Activated naive CD8-positive, alpha-beta T cell treated with anti-CD3 and anti-CD28 coated beads for 36 hours (primary cell): ENCODE measurements around the gene SMIM11. TPM values are rescaled to one million over a fixed set of nuclear protein-coding genes. Genes with fewer than 3 reads are reported as not detected.
"Not testable (repeated sequence)": the region's sequence is repeated elsewhere in the genome, so short reads cannot be mapped to it uniquely, and the experiment has no call there.

Source experiments
- DNase-seq: peaks from one replicate; pipeline ENCODE4 v3.0.0; 2021
- H3K27ac Mint-ChIP-seq: one replicate; pipeline ENCODE4 v1.8.0; 2022; ENCODE audit warnings: mild to moderate bottlenecking, moderate library complexity, mixed read lengths
- H3K27me3 Mint-ChIP-seq: one replicate; pipeline ENCODE4 v1.8.0; 2022; ENCODE audit warnings: mild to moderate bottlenecking, mixed read lengths
- H3K36me3 Mint-ChIP-seq: one replicate; pipeline ENCODE4 v1.8.0; 2021; ENCODE audit warnings: mild to moderate bottlenecking, mixed read lengths
- H3K4me1 Mint-ChIP-seq: one replicate; pipeline ENCODE4 v1.8.0; 2021; ENCODE audit warnings: mixed read lengths
- H3K4me3 Mint-ChIP-seq: one replicate; pipeline ENCODE4 v1.8.0; 2022; ENCODE audit warnings: mild to moderate bottlenecking, moderate library complexity, mixed read lengths
- H3K9me3 Mint-ChIP-seq: one replicate; pipeline ENCODE4 v1.8.0; 2022; ENCODE audit warnings: mixed read lengths
- total RNA-seq, 2 experiments: library from RNA; stranded (reverse); gene quantifications; one replicate each; pipeline ENCODE4 v1.2.3, GENCODE V29; 2021

Gene SMIM11, protein sequence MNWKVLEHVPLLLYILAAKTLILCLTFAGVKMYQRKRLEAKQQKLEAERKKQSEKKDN
- total RNA-seq, result 10 to 100 TPM; 24.8 to 38.9 TPM

DNA sequence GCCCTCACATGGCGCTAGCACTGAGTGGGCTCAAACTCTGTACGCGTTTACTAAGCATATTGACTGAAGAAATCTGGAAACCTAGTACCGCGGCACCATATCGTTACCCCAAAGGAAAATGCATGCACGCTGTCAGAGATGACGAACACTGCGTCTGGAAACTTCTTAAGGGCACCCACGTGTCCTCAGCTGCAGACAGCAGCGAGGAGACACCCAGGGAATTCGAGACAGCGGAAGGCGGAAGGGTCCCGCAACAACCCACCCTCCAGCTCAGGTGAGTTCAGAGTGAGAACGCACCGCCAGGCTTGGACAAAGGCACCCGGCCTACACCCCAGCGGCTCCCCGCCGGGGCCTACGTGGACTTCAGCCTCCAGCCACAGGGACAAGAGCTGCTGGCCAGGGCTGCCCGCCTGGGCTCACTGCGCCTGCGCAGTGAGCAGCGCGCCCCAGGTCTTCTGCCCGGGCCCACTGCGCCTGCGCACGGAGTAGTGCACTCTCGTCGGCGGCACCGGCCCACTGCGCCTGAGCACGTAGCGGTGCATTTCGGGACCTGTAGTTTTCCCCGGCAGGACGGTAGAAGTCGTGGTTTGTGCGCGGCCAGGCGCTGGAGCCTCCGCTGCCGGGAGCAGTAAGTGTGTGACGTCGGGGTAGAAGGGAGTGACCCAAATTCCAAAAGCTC, at the start of gene SMIM11:
Gene SMIM11, plus strand, starts transcription at position 568 of the 679 bp plus-strand sequence. CDS start 3,998 bp downstream, outside the sequence.
- H3K4me3 Mint-ChIP-seq, H3K27ac Mint-ChIP-seq, H3K4me1 Mint-ChIP-seq, DNase-seq, H3K27me3 Mint-ChIP-seq, H3K9me3 Mint-ChIP-seq, H3K36me3 Mint-ChIP-seq: not testable (repeated sequence)

DNA sequence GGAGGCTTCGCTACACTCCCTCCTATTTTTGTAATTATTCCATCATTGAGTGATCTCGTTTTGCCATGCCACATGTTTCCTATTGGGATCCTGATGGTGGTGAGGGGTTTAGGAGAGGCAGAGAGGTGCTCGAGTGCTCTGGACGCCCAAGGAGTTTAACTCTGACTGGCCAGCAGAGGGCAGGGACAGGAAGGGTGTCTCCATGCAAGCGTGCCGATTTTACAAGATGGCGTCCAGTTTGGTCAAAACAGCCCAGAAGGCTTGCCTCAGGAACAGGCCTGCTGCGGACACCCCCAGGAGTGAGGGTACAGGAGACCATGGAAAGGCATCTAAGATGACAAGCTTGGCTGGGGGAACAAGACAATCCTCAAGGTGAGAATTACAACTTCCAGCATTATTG, 45.3 kb upstream of the SMIM11 start:
- Mint-ChIP-seq H3K4me3 (no peak overlapping the region), H3K36me3 (no peaks in the 10 kb centered on the region), H3K9me3 (no peaks in the 10 kb centered on the region), H3K4me1 (no peaks in the 10 kb centered on the region), H3K27ac (no peak overlapping the region), H3K27me3 (no peaks in the 10 kb centered on the region)
- DNase-seq, result no peak

DNA sequence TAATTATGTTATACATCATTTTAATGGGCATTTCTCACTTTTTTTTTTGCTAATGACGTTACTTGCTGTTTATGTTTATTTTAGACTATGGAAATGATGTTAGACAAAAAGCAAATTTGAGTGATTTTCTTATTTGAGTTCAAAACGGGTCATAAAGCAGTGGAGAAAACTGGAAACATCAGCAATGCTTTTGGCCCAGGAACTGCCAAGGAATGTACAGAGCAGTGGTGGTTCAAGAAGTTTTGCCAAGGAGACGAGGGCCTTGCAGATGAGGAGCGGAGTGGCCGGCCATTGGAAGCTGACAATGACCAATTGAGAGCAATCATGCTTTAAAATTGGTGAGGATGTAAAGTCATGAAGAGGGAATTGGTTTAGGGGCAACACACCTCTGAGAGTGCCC, 43.6 kb upstream of the SMIM11 start:
- Mint-ChIP-seq H3K36me3 (no peaks in the 10 kb centered on the region), H3K27me3 (no peaks in the 10 kb centered on the region), H3K4me3 (no peak overlapping the region), H3K9me3 (no peaks in the 10 kb centered on the region), H3K27ac (no peak overlapping the region), H3K4me1 (no peaks in the 10 kb centered on the region)
- no peak for DNase-seq

DNA sequence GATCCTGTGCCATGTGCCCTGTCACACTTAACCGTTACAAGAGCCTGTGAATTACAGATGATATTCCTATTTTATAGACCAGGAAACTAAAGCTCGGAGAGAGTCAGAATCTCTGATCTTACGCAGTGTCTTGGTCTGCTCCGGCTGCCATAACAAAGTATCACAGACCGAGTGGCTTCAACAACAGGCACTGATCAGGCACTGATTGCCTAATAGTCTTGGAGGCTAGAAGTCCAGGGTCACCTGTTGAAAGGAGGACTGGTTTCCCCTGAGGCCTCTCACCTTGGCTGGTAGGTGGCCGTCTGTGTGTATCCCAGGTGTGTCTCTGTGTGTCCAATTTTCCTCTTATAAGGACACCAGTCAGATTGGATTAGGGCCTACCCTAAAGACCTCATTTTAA, 43.0 kb upstream of the SMIM11 start:
- Mint-ChIP-seq H3K4me3 (no peak overlapping the region), H3K27ac (no peak overlapping the region), H3K36me3 (no peaks in the 10 kb centered on the region), H3K27me3 (no peaks in the 10 kb centered on the region), H3K9me3 (no peaks in the 10 kb centered on the region), H3K4me1 (no peaks in the 10 kb centered on the region)
- no peak for DNase-seq

DNA sequence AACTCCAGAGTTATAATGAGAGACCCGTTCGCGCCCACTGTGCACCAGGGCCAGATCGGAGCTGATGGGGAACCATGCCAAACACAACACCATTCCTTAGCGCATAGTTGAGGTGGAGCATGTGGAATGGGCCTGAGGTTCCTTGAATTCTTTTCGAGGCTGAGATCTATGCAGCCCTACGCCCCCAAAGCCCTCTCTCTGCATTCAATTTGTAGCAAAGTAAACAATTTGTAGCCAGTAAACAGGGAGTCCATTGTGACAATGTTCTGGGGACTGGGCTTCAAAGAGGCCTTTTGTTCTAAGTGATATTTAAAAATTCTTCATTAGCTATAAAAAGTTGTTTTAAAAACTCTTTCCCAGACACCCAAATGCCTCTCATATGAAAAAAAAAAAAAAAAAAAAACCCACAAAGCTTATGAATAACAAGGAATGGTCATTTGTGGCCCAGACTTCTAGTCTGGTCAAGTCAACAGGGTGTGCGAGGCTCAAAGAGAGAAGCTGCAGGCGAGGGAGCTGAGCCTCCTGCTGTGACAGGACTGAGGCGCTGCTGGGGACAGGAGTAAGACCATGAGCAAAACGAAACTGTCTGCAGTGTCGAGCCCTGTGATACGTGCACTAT, 42.1 kb upstream of the SMIM11 start:
- no peaks in the 10 kb centered on the region for H3K9me3 Mint-ChIP-seq
- no peak overlapping the region for H3K27ac Mint-ChIP-seq
- no peaks in the 10 kb centered on the region for H3K27me3 Mint-ChIP-seq
- no peak overlapping the region for H3K4me3 Mint-ChIP-seq
- DNase-seq, result no peak
- no peaks in the 10 kb centered on the region for H3K36me3 Mint-ChIP-seq
- peaks cover 2% of the 10 kb centered on the region for H3K4me1 Mint-ChIP-seq

DNA sequence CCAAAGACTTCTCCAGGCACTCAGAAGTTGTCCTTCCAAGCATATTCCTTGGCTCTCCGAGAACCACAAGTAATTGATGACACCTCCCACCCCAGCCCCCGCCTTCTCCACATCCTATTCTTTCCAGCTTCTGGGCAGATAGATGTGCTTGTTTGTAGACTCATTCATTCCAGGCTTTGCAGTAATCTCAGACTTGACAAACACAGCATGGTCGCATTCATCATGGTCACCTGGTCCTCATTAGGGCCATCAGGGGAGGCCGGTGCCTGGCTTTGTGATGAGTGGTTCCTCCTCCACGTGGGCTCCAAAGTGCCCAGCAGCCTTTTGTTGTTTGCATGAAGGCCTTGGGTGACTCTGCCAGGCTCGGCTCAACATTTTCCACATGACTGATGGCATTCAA, 40.0 kb upstream of the SMIM11 start:
- DNase-seq, result no peak
- H3K27ac Mint-ChIP-seq, result no peak overlapping the region
- no peaks in the 10 kb centered on the region for H3K9me3 Mint-ChIP-seq
- peaks cover 2% of the 10 kb centered on the region for H3K4me1 Mint-ChIP-seq
- no peaks in the 10 kb centered on the region for H3K27me3 Mint-ChIP-seq
- H3K4me3 Mint-ChIP-seq, result no peak overlapping the region
- H3K36me3 Mint-ChIP-seq, result no peaks in the 10 kb centered on the region

DNA sequence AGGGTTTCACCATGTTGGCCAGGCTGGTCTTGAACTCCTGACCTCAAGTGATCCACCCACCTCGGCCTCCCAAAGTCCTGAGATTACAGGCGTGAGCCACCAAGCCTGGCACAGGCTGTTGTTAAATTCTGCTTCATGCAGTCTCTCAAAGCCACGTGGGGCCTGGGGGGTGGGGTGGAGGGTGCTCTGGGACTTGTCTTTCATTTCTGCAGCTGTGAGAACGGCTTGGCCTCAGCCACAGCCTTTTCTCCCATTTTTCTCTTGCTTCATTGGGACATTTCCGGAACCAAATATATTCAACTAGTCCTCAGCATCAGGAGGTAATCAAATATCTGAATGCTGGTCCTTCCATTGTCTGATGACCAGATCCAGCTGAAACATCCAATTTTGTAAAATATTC, 39.1 kb upstream of the SMIM11 start:
- Mint-ChIP-seq H3K27me3 (no peaks in the 10 kb centered on the region), H3K36me3 (no peaks in the 10 kb centered on the region), H3K4me1 (peaks cover 4% of the 10 kb centered on the region), H3K27ac (no peak overlapping the region), H3K9me3 (no peaks in the 10 kb centered on the region), H3K4me3 (no peak overlapping the region)
- DNase-seq, result no peak

DNA sequence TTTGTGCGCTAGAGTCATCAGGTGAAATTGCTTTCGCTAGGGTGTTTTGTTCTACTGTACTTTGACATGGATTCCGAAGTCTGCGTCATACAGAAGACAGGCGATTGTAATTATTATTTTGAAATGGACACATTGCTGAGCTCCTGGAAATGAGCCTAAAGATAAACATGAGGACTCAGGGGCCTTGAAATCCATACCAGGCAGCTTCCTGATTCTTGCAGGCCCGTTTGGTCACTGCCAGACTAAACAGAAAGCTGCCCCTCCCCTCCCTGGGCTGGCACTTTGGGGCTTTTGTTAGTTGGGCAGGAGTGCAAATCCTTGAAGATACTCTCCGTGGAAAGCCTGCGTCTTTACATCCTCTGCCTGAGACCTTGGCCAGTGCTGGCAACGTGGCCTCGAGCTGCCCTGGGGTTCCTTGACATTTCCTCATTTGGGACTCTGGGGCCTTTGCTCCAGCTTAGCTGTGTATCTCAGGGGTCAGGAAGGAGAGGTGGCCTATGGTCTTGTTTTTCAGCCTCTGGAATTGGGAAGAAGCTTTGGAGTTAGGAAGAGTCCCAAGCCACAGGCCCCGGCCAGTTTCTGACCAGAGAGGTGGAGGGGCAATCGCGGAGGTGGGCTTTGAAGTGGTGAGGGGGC, 38.4 kb upstream of the SMIM11 start:
- no peak overlapping the region for H3K27ac Mint-ChIP-seq

DNA sequence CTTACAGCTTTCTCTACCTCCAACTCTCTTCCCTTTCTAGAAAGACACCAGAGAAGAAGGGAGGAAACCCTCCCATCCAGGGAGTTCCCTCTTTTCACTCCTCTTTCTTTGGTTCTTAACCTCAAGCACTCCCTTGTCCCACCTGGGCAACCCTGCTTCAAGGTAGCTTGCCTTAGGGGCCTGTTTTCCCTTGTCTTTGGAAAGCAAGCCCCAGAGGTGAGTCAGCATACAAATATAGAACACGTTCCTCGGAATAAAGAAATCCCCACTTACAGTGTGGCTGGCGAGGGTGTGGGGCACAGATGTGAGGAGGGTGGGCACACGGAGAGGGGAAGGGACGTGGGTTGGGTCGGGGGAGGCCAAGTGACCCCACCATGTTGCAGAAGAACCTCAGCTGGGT, 37.6 kb upstream of the SMIM11 start:
- DNase-seq, result no peak
- Mint-ChIP-seq H3K4me3 (no peak overlapping the region), H3K4me1 (peaks cover 4% of the 10 kb centered on the region), H3K9me3 (no peaks in the 10 kb centered on the region), H3K27me3 (no peaks in the 10 kb centered on the region), H3K36me3 (no peaks in the 10 kb centered on the region), H3K27ac (no peak overlapping the region)

More for the DNA sequence above, 38.4 kb upstream of the SMIM11 start:
- no peak for DNase-seq
- Mint-ChIP-seq H3K27me3 (no peaks in the 10 kb centered on the region), H3K9me3 (no peaks in the 10 kb centered on the region), H3K4me1 (peaks cover 4% of the 10 kb centered on the region), H3K4me3 (no peak overlapping the region), H3K36me3 (no peaks in the 10 kb centered on the region)

DNA sequence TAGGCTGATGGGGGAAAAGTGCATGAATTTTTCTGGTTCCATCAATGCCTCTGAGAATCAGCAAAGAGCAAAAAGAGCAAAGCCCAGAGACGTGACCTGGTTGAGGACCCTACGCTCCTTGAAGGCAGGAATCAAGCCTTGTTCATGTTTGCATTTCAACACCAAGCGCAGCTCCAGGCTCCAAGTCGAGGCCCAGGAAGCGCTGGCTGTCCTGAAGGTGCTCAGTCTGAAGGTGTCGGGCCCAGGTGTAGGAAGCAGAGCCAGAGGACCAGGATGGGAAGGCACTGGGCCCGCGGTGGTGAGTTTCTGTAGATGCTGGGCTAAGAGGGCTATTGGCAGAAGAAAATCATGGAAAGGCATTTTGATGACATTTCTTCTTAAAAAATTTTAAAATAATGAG, 37.1 kb upstream of the SMIM11 start:
- no peak overlapping the region for H3K4me3 Mint-ChIP-seq
- no peak overlapping the region for H3K27ac Mint-ChIP-seq
- H3K4me1 Mint-ChIP-seq, result peaks cover 4% of the 10 kb centered on the region
- DNase-seq, result no peak
- no peaks in the 10 kb centered on the region for H3K9me3 Mint-ChIP-seq
- H3K27me3 Mint-ChIP-seq, result no peaks in the 10 kb centered on the region
- no peaks in the 10 kb centered on the region for H3K36me3 Mint-ChIP-seq

DNA sequence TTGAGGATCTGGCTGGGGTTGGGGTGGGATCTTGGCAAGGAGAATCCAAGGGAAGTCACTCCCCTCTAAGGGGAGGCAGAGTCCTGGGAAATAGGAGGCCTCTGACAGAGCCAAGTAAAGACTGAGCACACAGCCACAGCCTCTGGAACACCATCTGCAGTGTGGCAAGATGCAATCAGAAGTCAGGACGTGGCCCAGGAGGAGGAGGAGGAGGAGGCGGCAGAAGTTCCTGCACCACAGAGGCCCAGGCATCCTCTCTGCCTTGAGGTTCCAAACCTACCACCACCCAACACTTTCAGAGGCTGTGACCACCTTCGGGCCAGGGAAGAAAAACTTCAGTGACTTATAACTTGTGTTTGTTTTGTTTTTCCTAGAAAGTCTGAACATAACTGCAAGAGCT, 35.2 kb upstream of the SMIM11 start:
- DNase-seq, result no peak
- H3K36me3 Mint-ChIP-seq, result no peaks in the 10 kb centered on the region
- no peaks in the 10 kb centered on the region for H3K9me3 Mint-ChIP-seq
- no peaks in the 10 kb centered on the region for H3K27me3 Mint-ChIP-seq
- peaks cover 4% of the 10 kb centered on the region for H3K4me1 Mint-ChIP-seq
- no peak overlapping the region for H3K4me3 Mint-ChIP-seq
- H3K27ac Mint-ChIP-seq, result no peak overlapping the region

DNA sequence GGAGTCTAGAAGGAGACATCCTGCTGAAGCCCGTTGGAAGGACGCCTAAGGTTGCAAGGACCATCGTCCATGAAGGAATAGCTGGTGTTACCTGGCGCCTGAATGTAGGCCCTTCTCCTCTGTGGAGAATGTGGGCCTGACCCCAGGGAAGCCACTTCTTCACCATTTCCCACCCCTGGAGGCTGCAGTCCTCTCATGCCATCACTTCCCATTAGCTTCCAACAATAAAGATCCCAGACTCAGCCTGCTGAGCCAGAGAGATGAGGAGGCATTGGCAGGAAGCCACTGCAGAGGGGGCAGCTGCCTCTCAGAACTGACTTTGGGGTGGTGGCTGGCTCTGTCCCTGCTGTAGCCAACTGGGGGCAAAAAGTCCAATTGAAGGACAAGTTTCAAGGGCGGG, 32.8 kb upstream of the SMIM11 start:
- H3K4me3 Mint-ChIP-seq, result no peak overlapping the region
- no peak for DNase-seq
- H3K4me1 Mint-ChIP-seq, result peaks cover 4% of the 10 kb centered on the region
- H3K27ac Mint-ChIP-seq, result no peak overlapping the region
- H3K36me3 Mint-ChIP-seq, result no peaks in the 10 kb centered on the region
- no peaks in the 10 kb centered on the region for H3K9me3 Mint-ChIP-seq
- no peaks in the 10 kb centered on the region for H3K27me3 Mint-ChIP-seq

DNA sequence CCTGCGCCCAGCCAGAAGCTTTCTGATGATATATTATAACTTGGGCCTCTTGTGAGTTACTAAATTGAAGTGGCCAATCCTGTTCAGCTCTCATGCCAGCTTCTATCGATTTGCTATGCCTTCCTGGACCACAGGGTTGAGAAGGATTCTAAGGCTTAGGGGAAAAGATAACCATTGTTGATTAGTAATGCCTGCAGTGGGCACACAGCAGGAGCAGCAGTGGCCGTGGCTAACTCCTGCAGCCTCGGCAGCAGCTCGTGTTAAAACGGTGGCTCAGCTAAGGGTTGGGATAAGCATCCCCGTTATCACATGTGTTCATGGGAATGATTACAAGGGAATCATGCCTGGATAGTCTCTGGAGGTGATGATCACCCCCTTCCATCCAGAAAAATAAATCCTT, 32.0 kb upstream of the SMIM11 start:
- no peak for DNase-seq
- Mint-ChIP-seq H3K9me3 (no peaks in the 10 kb centered on the region), H3K27me3 (no peaks in the 10 kb centered on the region), H3K4me3 (no peak overlapping the region), H3K27ac (no peak overlapping the region), H3K4me1 (peaks cover 6% of the 10 kb centered on the region), H3K36me3 (no peaks in the 10 kb centered on the region)

DNA sequence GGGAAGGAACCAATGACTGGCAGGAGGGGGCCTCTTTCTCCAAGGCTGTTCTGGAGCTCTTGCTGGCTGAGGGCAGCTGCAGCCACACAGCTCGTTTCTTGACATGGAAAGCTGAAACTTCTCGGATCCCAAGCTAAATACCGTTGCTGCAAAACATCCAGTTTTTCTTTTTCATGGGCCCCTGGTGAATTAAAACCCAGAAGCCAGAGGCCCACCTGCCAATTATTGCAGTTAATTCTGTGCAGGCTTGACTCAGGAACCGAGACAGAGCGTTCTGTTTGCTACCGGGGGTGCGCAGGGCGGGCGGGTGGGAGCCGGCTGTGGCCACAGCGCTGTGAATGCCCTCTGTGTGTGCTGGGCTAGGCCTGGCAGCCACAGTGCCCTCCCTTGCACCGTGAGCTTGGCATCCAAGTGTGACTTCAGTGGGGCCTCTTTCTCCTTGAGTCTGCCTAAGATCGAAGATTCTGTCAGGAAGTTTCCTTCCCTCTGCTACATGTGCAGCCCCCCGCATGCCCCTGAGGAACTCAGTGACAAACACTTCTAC, 31.4 kb upstream of the SMIM11 start:
- H3K27ac Mint-ChIP-seq, result no peak overlapping the region
- H3K4me3 Mint-ChIP-seq, result no peak overlapping the region
- H3K4me1 Mint-ChIP-seq, result peaks cover 6% of the 10 kb centered on the region
- DNase-seq, result no peak
- no peaks in the 10 kb centered on the region for H3K9me3 Mint-ChIP-seq
- no peaks in the 10 kb centered on the region for H3K27me3 Mint-ChIP-seq
- H3K36me3 Mint-ChIP-seq, result no peaks in the 10 kb centered on the region

DNA sequence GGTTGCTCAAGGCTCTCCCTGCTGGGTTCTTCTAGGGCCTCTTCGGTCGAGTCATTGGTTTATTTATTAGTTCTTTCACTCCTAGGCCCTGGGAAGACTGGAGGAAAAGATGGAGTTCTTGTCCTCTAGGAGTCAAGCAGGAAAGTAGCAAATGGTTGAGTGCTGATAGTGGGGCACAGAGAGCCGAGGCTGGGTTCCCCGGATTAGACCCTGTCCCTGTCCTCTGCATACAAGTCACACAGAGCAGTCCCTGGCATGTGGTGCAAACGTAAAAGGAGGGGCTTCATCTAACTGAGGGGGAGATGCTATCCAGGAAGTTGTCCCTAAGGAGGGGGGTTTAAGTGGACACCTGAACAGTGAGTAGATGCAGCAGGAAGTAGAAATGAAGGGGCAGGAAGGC, 30.7 kb upstream of the SMIM11 start:
- Mint-ChIP-seq H3K4me3 (no peak overlapping the region), H3K27ac (no peak overlapping the region), H3K4me1 (peaks cover 6% of the 10 kb centered on the region), H3K27me3 (no peaks in the 10 kb centered on the region), H3K9me3 (no peaks in the 10 kb centered on the region), H3K36me3 (no peaks in the 10 kb centered on the region)
- DNase-seq, result no peak
